H1 (cell line): Measurements from ENCODE around the gene WFDC11. TPM values are rescaled to one million over a fixed set of nuclear protein-coding genes. Genes with fewer than 3 reads are reported as not detected.

Source experiments
- CTCF ChIA-PET: fragments of 300-600 bp; sonication (Branson Sonifier 250); formaldehyde crosslinking; loops from one replicate; lab custom pipeline; 2021; ENCODE audit not compliant: partially characterized antibody; lab: Charles Lee
- POLR2A ChIA-PET: fragments of 300-600 bp; sonication (Branson Sonifier 250); formaldehyde crosslinking; loops from one replicate; lab custom pipeline; 2021; ENCODE audit warnings: inconsistent platforms; ENCODE audit not compliant: partially characterized antibody; lab: Charles Lee
- DNase-seq, 2 experiments: peaks; one replicate each; pipeline versions ENCODE4 v3.0.0 to v3.0.0-alpha.2; 2010 to 2022; ENCODE audit warnings: low spot score in 2 of 2, low read depth in 1 of 2, mixed read lengths in 1 of 2
- FAIRE-seq: peaks from 2 replicates; lab custom pipeline; 2011; peaks lifted over from hg19 to GRCh38; lab: Jason Lieb, UNC
- H2AFZ ChIP-seq: 2 replicates; pipeline ENCODE4 v1.8.1; 2012; ENCODE audit warnings: low read length, inconsistent platforms
- H2AK5ac ChIP-seq: 2 replicates; pipeline ENCODE4 v1.6.1; 2013; ENCODE audit warnings: low read depth, low read length
- H2BK120ac ChIP-seq: replicated peaks from 2 replicates; pipeline ENCODE3; 2013; ENCODE audit warnings: low read depth, low read length, inconsistent platforms
- H2BK12ac ChIP-seq: 2 replicates; pipeline ENCODE4 v1.6.1; 2013; ENCODE audit warnings: low read depth, low read length
- H2BK15ac ChIP-seq: 2 replicates; pipeline ENCODE4 v1.6.1; 2013; ENCODE audit warnings: low read length
- H2BK20ac ChIP-seq: 2 replicates; pipeline ENCODE4 v1.6.1; 2013; ENCODE audit warnings: low read length
- H2BK5ac ChIP-seq: 2 replicates; pipeline ENCODE4 v1.6.1; 2013; ENCODE audit warnings: low read depth, low read length
- H3K14ac ChIP-seq: 2 replicates; pipeline ENCODE4 v1.6.1; 2013; ENCODE audit warnings: inconsistent platforms; ENCODE audit not compliant: insufficient read length
- H3K18ac ChIP-seq: 2 replicates; pipeline ENCODE4 v1.6.1; 2013; ENCODE audit warnings: low read length; ENCODE audit errors: extremely low read depth
- H3K23ac ChIP-seq: 2 replicates; pipeline ENCODE4 v1.6.1; 2013; ENCODE audit warnings: inconsistent platforms; ENCODE audit not compliant: insufficient read length
- H3K23me2 ChIP-seq: 2 replicates; pipeline ENCODE4 v1.6.1; 2013; ENCODE audit warnings: low read depth, low read length
- H3K27ac ChIP-seq: 2 replicates; pipeline ENCODE4 v1.6.1; 2011; ENCODE audit warnings: low read depth, low read length, inconsistent platforms
- H3K27me3 ChIP-seq, 4 experiments: replicated peaks in 1 of 4; 1 replicate in 1 of 4; 2 replicates in 3 of 4; pipeline versions ENCODE4 v1.6.1 to v1.8.1; 2011 to 2013; ENCODE audit warnings: low read length in 3 of 4, mild to moderate bottlenecking in 3 of 4, inconsistent platforms in 2 of 4, mixed read lengths in 2 of 4, moderate library complexity in 1 of 4; ENCODE audit not compliant: control insufficient read depth in 3 of 4, insufficient read depth in 3 of 4; ENCODE audit errors: extremely low read depth in 1 of 4
- H3K36me3 ChIP-seq, 4 experiments: 2 replicates each; pipeline versions ENCODE4 v1.6.1 to v1.8.1; 2011 to 2013; ENCODE audit warnings: mild to moderate bottlenecking in 4 of 4, low read length in 3 of 4, moderate library complexity in 2 of 4, control low read depth in 1 of 4, inconsistent platforms in 1 of 4; ENCODE audit not compliant: insufficient read depth in 4 of 4, control insufficient read depth in 2 of 4
- H3K4ac ChIP-seq: replicated peaks from 2 replicates; pipeline ENCODE3; 2013; ENCODE audit warnings: low read length, low read depth, mixed read lengths, inconsistent platforms; ENCODE audit not compliant: insufficient read length
- H3K4me1 ChIP-seq, 4 experiments: replicated peaks in 1 of 4; 1 replicate in 1 of 4; 2 replicates in 3 of 4; pipeline versions ENCODE4 v1.6.1 to v1.8.1; 2011 to 2013; ENCODE audit warnings: low read length in 3 of 4, inconsistent platforms in 2 of 4, mixed read lengths in 1 of 4; ENCODE audit not compliant: insufficient read depth in 4 of 4, control insufficient read depth in 3 of 4
- H3K4me2 ChIP-seq, 2 experiments: 2 replicates each; pipeline versions ENCODE4 v1.6.1 to v1.8.1; 2011 to 2013; ENCODE audit warnings: low read depth in 2 of 2, low read length in 2 of 2, control low read depth in 1 of 2, inconsistent platforms in 1 of 2, mild to moderate bottlenecking in 1 of 2; ENCODE audit not compliant: insufficient read depth in 1 of 2
- H3K4me3 ChIP-seq, 4 experiments: fragments of 200-600, 300-600 bp in 1 of 4; sonication (generic), shearing (Covaris generic), sonication (Bioruptor Twin) in 1 of 4; 2 replicates each; pipeline versions ENCODE4 v1.5.1 to v1.8.1; 2011 to 2016; ENCODE audit warnings: low read length in 4 of 4, low read depth in 3 of 4, control low read depth in 2 of 4, inconsistent platforms in 2 of 4, mild to moderate bottlenecking in 2 of 4, mixed read lengths in 1 of 4, moderate library complexity in 1 of 4; ENCODE audit not compliant: insufficient read depth in 2 of 4; ENCODE audit errors: extremely low read depth in 1 of 4
- H3K56ac ChIP-seq: replicated peaks from 2 replicates; pipeline ENCODE3; 2013; ENCODE audit warnings: low read depth, mild to moderate bottlenecking, mixed read lengths, low read length, inconsistent platforms; ENCODE audit not compliant: insufficient read length
- H3K79me1 ChIP-seq: 2 replicates; pipeline ENCODE4 v1.6.1; 2013; ENCODE audit warnings: low read depth, low read length, control low read depth
- H3K79me2 ChIP-seq, 2 experiments: 2 replicates each; pipeline versions ENCODE4 v1.6.1 to v1.8.1; 2012 to 2013; ENCODE audit warnings: low read length in 2 of 2, mild to moderate bottlenecking in 2 of 2, inconsistent platforms in 1 of 2; ENCODE audit not compliant: insufficient read depth in 2 of 2, control insufficient read depth in 1 of 2
- H3K9ac ChIP-seq, 4 experiments: replicated peaks in 1 of 4; 1 replicate in 1 of 4; 2 replicates in 3 of 4; pipeline versions ENCODE4 v1.6.1 to v1.8.1; 2011 to 2013; ENCODE audit warnings: low read depth in 3 of 4, low read length in 3 of 4, control low read depth in 2 of 4, mild to moderate bottlenecking in 2 of 4, moderate library complexity in 2 of 4, inconsistent platforms in 1 of 4; ENCODE audit errors: extremely low read depth in 1 of 4
- H3K9me3 ChIP-seq, 2 experiments: 2 replicates each; pipeline versions ENCODE4 v1.6.1 to v1.8.1; 2012 to 2013; ENCODE audit warnings: mild to moderate bottlenecking in 2 of 2, moderate library complexity in 2 of 2, control low read depth in 1 of 2, inconsistent platforms in 1 of 2, low read depth in 1 of 2, low read length in 1 of 2, mixed read lengths in 1 of 2; ENCODE audit not compliant: insufficient read depth in 2 of 2
- H4K20me1 ChIP-seq, 2 experiments: replicated peaks in 1 of 2; 2 replicates each; pipeline versions ENCODE3 to v1.8.1; 2011 to 2013; ENCODE audit warnings: inconsistent platforms in 2 of 2, low read length in 2 of 2, mild to moderate bottlenecking in 1 of 2; ENCODE audit not compliant: insufficient read depth in 2 of 2, control insufficient read depth in 1 of 2
- H4K5ac ChIP-seq: 2 replicates; pipeline ENCODE4 v1.6.1; 2013; ENCODE audit warnings: low read length, low read depth, mixed read lengths, inconsistent platforms; ENCODE audit not compliant: insufficient read length
- H4K8ac ChIP-seq: 2 replicates; pipeline ENCODE4 v1.8.0; 2013; ENCODE audit warnings: mild to moderate bottlenecking, moderate library complexity, low read length, inconsistent platforms; ENCODE audit not compliant: insufficient read depth; ENCODE audit errors: extremely low read depth
- H4K91ac ChIP-seq: replicated peaks from 2 replicates; pipeline ENCODE3; 2013; ENCODE audit warnings: low read length, mixed read lengths, inconsistent platforms; ENCODE audit not compliant: insufficient read length
- BRCA1 ChIP-seq: IDR thresholded peaks from 2 replicates; pipeline ENCODE4 v1.6.1; 2012; ENCODE audit warnings: low read depth, low read length, improper control_type of control experiment
- FOSL1 ChIP-seq: IDR thresholded peaks from 2 replicates; pipeline ENCODE4 v1.6.1; 2011; ENCODE audit warnings: mild to moderate bottlenecking, low read depth, low read length, moderate library complexity; ENCODE audit not compliant: insufficient read depth
- SIRT6 ChIP-seq: IDR thresholded peaks from one replicate; pipeline ENCODE4 v1.7.1; 2012; ENCODE audit warnings: low read length, inconsistent platforms
- SP1 ChIP-seq: IDR thresholded peaks from 2 replicates; pipeline ENCODE4 v1.6.1; 2011; ENCODE audit warnings: low read depth, low read length
- SUZ12 ChIP-seq: fragments of 200-600 bp; sonication (generic); IDR thresholded peaks from 2 replicates; pipeline ENCODE4 v1.6.1; 2012; ENCODE audit warnings: mild to moderate bottlenecking, inconsistent platforms, low read length, moderate library complexity, mixed read lengths
- TBP ChIP-seq: IDR thresholded peaks from 2 replicates; pipeline ENCODE4 v1.6.1; 2011; ENCODE audit warnings: low read depth, low read length, improper control_type of control experiment
- USF2 ChIP-seq: IDR thresholded peaks from 2 replicates; pipeline ENCODE4 v1.6.1; 2011; ENCODE audit warnings: low read length, improper control_type of control experiment
- WGBS, 2 experiments: shearing (Covaris generic) in 1 of 2; methylation state at CpG; one replicate each; pipeline versions ENCODE4 v1.1.6 to v1.1.7; 2013 to 2015; ENCODE audit warnings: low lambda C conversion rate in 2 of 2, mixed read lengths in 2 of 2, inconsistent platforms in 1 of 2, low coverage in 1 of 2, missing lambda C conversion rate in 1 of 2; ENCODE audit not compliant: insufficient replicate concordance in 2 of 2, insufficient coverage in 1 of 2, insufficient read length in 1 of 2; ENCODE audit errors: extremely low coverage in 1 of 2, missing lambda C conversion rate in 1 of 2; 5-methylcytosine and 5-hydroxymethylcytosine counted together
- polyA plus RNA-seq, 7 experiments: library from polyadenylated mRNA; depleted of rRNA in 3 of 7; stranded (reverse) in 5 of 7; unstranded in 2 of 7; fragments of >200 nt in 5 of 7; fragments of 200-250 nt in 2 of 7; gene quantifications; 1 replicate in 5 of 7; 2 replicates in 1 of 7; 4 replicates in 1 of 7; pipeline versions ENCODE4 v1.2.1 to v1.2.3, GENCODE V29; 2011 to 2013; ENCODE audit warnings: missing spikeins in 2 of 7, mixed read lengths in 2 of 7
- total RNA-seq: library from RNA; stranded (reverse); fragmentation: NEBNext Ultra II Directional; extraction: Animal tissue kit (Norgen Biotek cat#: 25700); gene quantifications from 2 replicates; pipeline ENCODE4 v1.2.1, GENCODE V29; 2021

The WFDC11 gene
- total and polyA plus RNA-seq, 2 of the 8 experiments (the other 6 are each of a cell fraction or from before 2014, with no cell fraction given) = not detected

DNA sequence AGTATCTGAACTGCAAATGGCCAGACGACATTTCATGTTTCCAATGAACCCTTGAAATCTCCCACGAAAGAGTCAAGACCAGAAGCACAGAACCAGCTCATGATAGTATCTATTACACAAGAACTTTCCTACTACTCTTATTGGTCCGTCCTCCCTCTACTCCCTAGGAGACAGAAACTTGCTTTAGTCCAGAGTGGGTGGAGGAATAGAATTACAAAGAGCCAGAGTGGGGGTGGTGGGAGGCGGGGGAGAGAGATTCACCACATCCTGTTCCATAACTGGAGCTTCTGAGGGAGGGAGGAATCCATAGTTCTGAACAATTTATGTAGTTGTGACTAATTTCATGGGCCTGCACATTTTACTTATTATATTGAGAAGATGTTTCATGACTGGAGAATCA, 59.0 kb downstream of the WFDC11 start:
- no peak overlapping the region for H3K9ac ChIP-seq
- H2AK5ac ChIP-seq = no peak overlapping the region
- H3K18ac ChIP-seq = no peak overlapping the region
- H4K8ac ChIP-seq = no peak overlapping the region
- DNase-seq (no peak), FAIRE-seq (no peak)
- H3K4me1 ChIP-seq = peaks cover 0 to 3% (median 0%) of the 10 kb centered on the region in 4 experiments; a peak in 2 of 7 replicates
- H3K4me3 ChIP-seq = no peak overlapping the region
- H4K91ac ChIP-seq = no peak overlapping the region
- no peak overlapping the region for H3K14ac ChIP-seq
- no peaks in the 10 kb centered on the region for H3K36me3 ChIP-seq
- H2BK12ac ChIP-seq = no peak overlapping the region
- H3K23ac ChIP-seq = no peak overlapping the region
- ChIA-PET CTCF (interaction anchor here (1.1 to 3.2 kb wide), 2 partner anchors 14 to 18 kb away, joined by 3 to 20 read pairs; partner anchors contain the start of gene WFDC10A), POLR2A (no interaction called here)
- H2BK5ac ChIP-seq = no peak overlapping the region
- peaks cover 4 to 6% of the 10 kb centered on the region in 2 experiments; a peak in 1 of 4 replicates for H3K9me3 ChIP-seq
- no peaks in the 10 kb centered on the region for H3K79me2 ChIP-seq
- H2AFZ ChIP-seq = no peak overlapping the region
- no peak overlapping the region for H4K5ac ChIP-seq
- WGBS, 2 experiments = 78% methylated on average over 4 of the region's 4 CpGs; no CpG with 5 or more reads in 1 of the 2 experiments
- H3K23me2 ChIP-seq = no peaks in the 10 kb centered on the region
- no peaks in the 10 kb centered on the region for H3K27me3 ChIP-seq
- H3K79me1 ChIP-seq = no peaks in the 10 kb centered on the region
- H3K56ac ChIP-seq = no peak overlapping the region
- H3K4ac ChIP-seq = no peak overlapping the region
- no peak overlapping the region for H2BK120ac ChIP-seq
- no peaks in the 10 kb centered on the region for H4K20me1 ChIP-seq
- no peak overlapping the region for H2BK15ac ChIP-seq
- no peak overlapping the region for H3K27ac ChIP-seq
- no peak overlapping the region for H3K4me2 ChIP-seq
- H2BK20ac ChIP-seq = no peak overlapping the region
- no peak for TF ChIP-seq USF2
- TF ChIP-seq SP1 = no peak
- no peak for TF ChIP-seq TBP
- no peak for TF ChIP-seq BRCA1
- TF ChIP-seq FOSL1 = no peak
- TF ChIP-seq SIRT6 = no peak
- TF ChIP-seq SUZ12 = no peak
